CD4-positive, alpha-beta T cell (primary cell): ENCODE measurements around the gene VEPH1. TPM values are rescaled to one million over a fixed set of nuclear protein-coding genes. Genes with fewer than 3 reads are reported as not detected.

ENCODE experiments used
- ATAC-seq: fragments of 200-7000 bp; cut with Tn5 transposase; one replicate; pipeline ENCODE4 v1.10.0; 2022; ENCODE audit warnings: mild to moderate bottlenecking; ENCODE audit not compliant: poor library complexity
- CTCF ChIA-PET: fragments of 350-600 bp; sonication (Branson Sonifier 250); formaldehyde crosslinking; loops from one replicate; lab custom pipeline; 2021; ENCODE audit warnings: antibody characterized with exemption, inconsistent platforms; lab: Charles Lee
- POLR2A ChIA-PET: fragments of 350-600 bp; sonication (Branson Sonifier 250); formaldehyde crosslinking; loops from one replicate; lab custom pipeline; 2021; ENCODE audit warnings: antibody characterized with exemption, inconsistent platforms; lab: Charles Lee
- DNase-seq, 14 experiments: peaks; one replicate each; pipeline ENCODE4 v3.0.0-alpha.2; 2013 to 2020; ENCODE audit warnings: mixed read lengths in 2 of 14
- H3K27ac ChIP-seq, 2 donors: one replicate each; pipeline versions ENCODE4 v1.5.1 to v1.7.0; 2013; ENCODE audit warnings: low read length in 2 of 2, low read depth in 1 of 2, mild to moderate bottlenecking in 1 of 2
- H3K27me3 ChIP-seq, 2 experiments: 1 replicate in 1 of 2; 2 replicates in 1 of 2; pipeline versions ENCODE4 v1.6.1 to v1.7.0; 2013; ENCODE audit warnings: low read length in 2 of 2, control low read depth in 1 of 2, mild to moderate bottlenecking in 1 of 2, moderate library complexity in 1 of 2; ENCODE audit not compliant: insufficient read depth in 2 of 2, control insufficient read depth in 1 of 2
- H3K36me3 ChIP-seq: one replicate; pipeline ENCODE4 v1.6.1; 2013; ENCODE audit warnings: low read length, control low read depth; ENCODE audit not compliant: insufficient read depth
- H3K4me1 ChIP-seq: one replicate; pipeline ENCODE4 v1.6.1; 2013; ENCODE audit warnings: low read length, control low read depth; ENCODE audit not compliant: insufficient read depth
- H3K4me3 ChIP-seq: one replicate; pipeline ENCODE4 v1.5.1; 2013; ENCODE audit warnings: mild to moderate bottlenecking, low read length, moderate library complexity
- H3K9me3 ChIP-seq, 2 experiments: 1 replicate in 1 of 2; 2 replicates in 1 of 2; pipeline versions ENCODE4 v1.6.1 to v1.7.0; 2013; ENCODE audit warnings: low read length in 2 of 2, mild to moderate bottlenecking in 2 of 2, control low read depth in 1 of 2, moderate library complexity in 1 of 2; ENCODE audit not compliant: control insufficient read depth in 1 of 2, insufficient read depth in 1 of 2
- H3K27ac Mint-ChIP-seq: one replicate; pipeline ENCODE4 v1.8.0; 2020; ENCODE audit warnings: mixed read lengths
- H3K27me3 Mint-ChIP-seq: one replicate; pipeline ENCODE4 v1.8.0; 2021; ENCODE audit warnings: mixed read lengths
- H3K36me3 Mint-ChIP-seq: one replicate; pipeline ENCODE4 v1.8.0; 2021; ENCODE audit warnings: low read depth, mixed read lengths
- H3K4me1 Mint-ChIP-seq: one replicate; pipeline ENCODE4 v1.8.0; 2021; ENCODE audit warnings: low read depth, mixed read lengths
- H3K4me3 Mint-ChIP-seq: one replicate; pipeline ENCODE4 v1.8.0; 2020; ENCODE audit warnings: mild to moderate bottlenecking, mixed read lengths
- H3K9me3 Mint-ChIP-seq: one replicate; pipeline ENCODE4 v1.8.0; 2020; ENCODE audit warnings: mixed read lengths
- intact Hi-C, 2 experiments: fragments of 100-400 bp; cut with DNase I in 1 of 2; cut with micrococcal nuclease in 1 of 2; formaldehyde crosslinking; loops; one replicate each; pipeline versions ENCODE4 v1.15.1 to v1.9.0; 2023 to 2025; cut with DNase I, micrococcal nuclease
- total RNA-seq, 174 experiments: library from RNA in 2 of 174; stranded (reverse) in 2 of 174; gene quantifications; one replicate each; pipeline ENCODE4 v1.2.3 and lab custom pipeline; 2021 to 2026
- TF ChIP-seq, protein P1 (sequence below): fragments of 200-600 bp; IDR thresholded peaks from one replicate; pipeline ENCODE4 v1.8.0; 2022; ENCODE audit warnings: antibody characterized with exemption, mild to moderate bottlenecking

VEPH1 gene
- total RNA-seq, 2 experiments from 2014 or later, result not detected

GRCh38 chr3:157356541-157356940, 146.7 kb downstream of the VEPH1 start:
- no peak overlapping the region for H3K4me3 ChIP-seq
- ChIA-PET POLR2A (no interaction called here), CTCF (no interaction called here)
- no peak overlapping the region for H3K27ac ChIP-seq
- H3K36me3 Mint-ChIP-seq, result no peaks in the 10 kb centered on the region
- TF ChIP-seq, protein P1, sequence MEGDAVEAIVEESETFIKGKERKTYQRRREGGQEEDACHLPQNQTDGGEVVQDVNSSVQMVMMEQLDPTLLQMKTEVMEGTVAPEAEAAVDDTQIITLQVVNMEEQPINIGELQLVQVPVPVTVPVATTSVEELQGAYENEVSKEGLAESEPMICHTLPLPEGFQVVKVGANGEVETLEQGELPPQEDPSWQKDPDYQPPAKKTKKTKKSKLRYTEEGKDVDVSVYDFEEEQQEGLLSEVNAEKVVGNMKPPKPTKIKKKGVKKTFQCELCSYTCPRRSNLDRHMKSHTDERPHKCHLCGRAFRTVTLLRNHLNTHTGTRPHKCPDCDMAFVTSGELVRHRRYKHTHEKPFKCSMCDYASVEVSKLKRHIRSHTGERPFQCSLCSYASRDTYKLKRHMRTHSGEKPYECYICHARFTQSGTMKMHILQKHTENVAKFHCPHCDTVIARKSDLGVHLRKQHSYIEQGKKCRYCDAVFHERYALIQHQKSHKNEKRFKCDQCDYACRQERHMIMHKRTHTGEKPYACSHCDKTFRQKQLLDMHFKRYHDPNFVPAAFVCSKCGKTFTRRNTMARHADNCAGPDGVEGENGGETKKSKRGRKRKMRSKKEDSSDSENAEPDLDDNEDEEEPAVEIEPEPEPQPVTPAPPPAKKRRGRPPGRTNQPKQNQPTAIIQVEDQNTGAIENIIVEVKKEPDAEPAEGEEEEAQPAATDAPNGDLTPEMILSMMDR, result no peak
- H3K27ac Mint-ChIP-seq, result no peak overlapping the region
- ATAC-seq (no peak), DNase-seq (no peak)
- peaks cover 4% of the 10 kb centered on the region for H3K27me3 Mint-ChIP-seq
- intact Hi-C loops, result no loop called here
- H3K4me1 Mint-ChIP-seq, result no peaks in the 10 kb centered on the region
- H3K36me3 ChIP-seq, result no peaks in the 10 kb centered on the region
- no peaks in the 10 kb centered on the region for H3K9me3 ChIP-seq
- peaks cover 0 to 6% of the 10 kb centered on the region in 2 experiments for H3K27me3 ChIP-seq
- H3K4me3 Mint-ChIP-seq, result no peak overlapping the region
- H3K4me1 ChIP-seq, result no peaks in the 10 kb centered on the region
- no peaks in the 10 kb centered on the region for H3K9me3 Mint-ChIP-seq

- Histone ChIP-seq H3K9me3 (peaks cover 0 to 5% of the 10 kb centered on the region in 2 experiments), H3K4me3 (no peak overlapping the region), H3K4me1 (no peaks in the 10 kb centered on the region), H3K27ac (no peak overlapping the region), H3K36me3 (no peaks in the 10 kb centered on the region), H3K27me3 (peaks cover 0 to 6% of the 10 kb centered on the region in 2 experiments)
- Mint-ChIP-seq H3K9me3 (peaks cover 4% of the 10 kb centered on the region), H3K4me1 (no peaks in the 10 kb centered on the region), H3K27me3 (peaks cover 4% of the 10 kb centered on the region), H3K27ac (no peak overlapping the region), H3K36me3 (no peaks in the 10 kb centered on the region), H3K4me3 (no peak overlapping the region)
- ATAC-seq (no peak), DNase-seq (no peak)
- TF ChIP-seq, protein P1, result no peak
- POLR2A ChIA-PET, result no interaction called here
- intact Hi-C loops, result no loop called here
- CTCF ChIA-PET, result no interaction called here
These were observed 147.9 kb downstream of the VEPH1 start for GRCh38 chr3:157355276-157355675.

DNA sequence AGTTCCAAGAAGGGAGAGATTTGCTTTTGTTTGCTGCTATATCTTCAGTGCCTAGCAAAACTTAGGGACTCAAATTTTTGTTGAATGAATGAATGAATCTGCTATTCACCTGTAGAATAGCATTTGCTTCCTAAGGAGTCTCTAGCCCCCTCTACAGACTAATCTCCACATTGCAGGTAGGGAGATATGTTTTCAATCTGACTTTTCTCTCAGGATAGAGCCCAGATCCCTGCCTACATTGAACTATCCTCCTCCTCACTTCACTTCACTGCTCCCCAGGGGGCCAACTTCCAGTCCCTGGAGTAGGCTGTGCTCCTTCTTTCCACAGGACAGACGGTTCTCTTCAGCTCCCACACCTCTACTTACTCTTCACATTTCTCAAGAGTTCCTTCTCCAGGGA, 148.5 kb downstream of the VEPH1 start:
- no peaks in the 10 kb centered on the region for H3K4me1 ChIP-seq
- peaks cover 4% of the 10 kb centered on the region for H3K27me3 Mint-ChIP-seq
- ChIA-PET POLR2A (no interaction called here), CTCF (no interaction called here)
- DNase-seq (no peak), ATAC-seq (no peak)
- TF ChIP-seq, protein P1, result no peak
- H3K27me3 ChIP-seq, result peaks cover 0 to 6% of the 10 kb centered on the region in 2 experiments
- no peak overlapping the region for H3K4me3 ChIP-seq
- H3K9me3 Mint-ChIP-seq, result peaks cover 5% of the 10 kb centered on the region
- no peak overlapping the region for H3K4me3 Mint-ChIP-seq
- no peak overlapping the region for H3K27ac ChIP-seq
- peaks cover 0 to 5% of the 10 kb centered on the region in 2 experiments for H3K9me3 ChIP-seq
- no peaks in the 10 kb centered on the region for H3K4me1 Mint-ChIP-seq
- no peak overlapping the region for H3K27ac Mint-ChIP-seq
- H3K36me3 ChIP-seq, result no peaks in the 10 kb centered on the region
- intact Hi-C loops, result no loop called here
- no peaks in the 10 kb centered on the region for H3K36me3 Mint-ChIP-seq
